Right atrium auricular region (tissue), 2 donors: Measurements from ENCODE around the gene WDR88. TPM values are rescaled to one million over a fixed set of nuclear protein-coding genes. Genes with fewer than 3 reads are reported as not detected.

ENCODE experiments used
- DNase-seq: peaks from one replicate; pipeline ENCODE4 v3.0.0-alpha.2; 2019; ENCODE audit warnings: low spot score
- H3K27ac ChIP-seq, 2 donors: fragments of 200-600 bp; sonication (generic); 1 replicate in 1 of 2; 2 replicates in 1 of 2; pipeline ENCODE4 v1.5.1; 2016 to 2019
- H3K27me3 ChIP-seq, 2 donors: fragments of 200-600 bp; sonication (generic); one replicate each; pipeline versions ENCODE4 v1.5.1 to v1.6.0; 2017 to 2019
- H3K36me3 ChIP-seq: fragments of 200-600 bp; sonication (generic); one replicate; pipeline ENCODE4 v1.5.1; 2016
- H3K4me1 ChIP-seq, 2 donors: fragments of 200-600 bp; sonication (generic); one replicate each; pipeline versions ENCODE4 v1.5.1 to v1.6.0; 2017 to 2019
- H3K4me3 ChIP-seq, 2 donors: fragments of 200-600 bp; sonication (generic); 1 replicate in 1 of 2; 2 replicates in 1 of 2; pipeline ENCODE4 v1.5.1; 2017 to 2019; ENCODE audit warnings: mild to moderate bottlenecking in 1 of 2, moderate library complexity in 1 of 2
- H3K9me3 ChIP-seq, 2 donors: fragments of 200-600 bp; sonication (generic); one replicate each; pipeline ENCODE4 v1.5.1; 2019
- total RNA-seq, 2 donors: library from RNA; depleted of rRNA; stranded (reverse); fragments of >200 nt; gene quantifications; one replicate each; pipeline ENCODE4 v1.1.0, GENCODE V29; 2016
- TF ChIP-seq, protein P1 (sequence below), 2 donors: fragments of 200-600 bp; sonication (generic); IDR thresholded peaks; one replicate each; pipeline ENCODE4 v1.5.1; 2019; ENCODE audit warnings: antibody characterized with exemption in 2 of 2

WDR88 gene
- total RNA-seq, 2 donors from 2014 or later: not detected

DNA sequence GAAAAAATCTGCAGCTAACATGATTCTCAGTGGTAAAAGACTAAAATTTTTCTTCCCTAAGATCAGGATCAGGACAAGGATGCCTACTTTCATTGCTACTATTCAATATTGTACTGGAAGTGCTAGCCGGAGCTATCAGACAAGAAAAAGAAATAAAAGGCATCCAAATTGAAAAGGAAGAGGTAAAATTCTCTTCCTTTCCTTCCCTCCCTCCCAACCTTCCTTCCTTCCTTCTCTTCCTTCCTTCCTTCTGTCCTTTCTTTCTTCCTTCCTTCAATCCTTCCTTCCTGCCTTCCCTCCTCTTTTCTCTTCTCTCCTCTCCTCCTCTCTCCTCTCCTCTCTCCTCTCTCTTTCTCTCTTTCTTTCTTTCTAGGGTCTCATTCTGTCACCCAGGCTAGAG, 35.5 kb downstream of the WDR88 start:
- Histone ChIP-seq H3K9me3 (no peaks in the 10 kb centered on the region), H3K27me3 (no peaks in the 10 kb centered on the region), H3K4me1 (no peaks in the 10 kb centered on the region), H3K27ac (no peak overlapping the region), H3K4me3 (no peak overlapping the region), H3K36me3 (no peaks in the 10 kb centered on the region)
- no peak for DNase-seq
- TF ChIP-seq, protein P1, sequence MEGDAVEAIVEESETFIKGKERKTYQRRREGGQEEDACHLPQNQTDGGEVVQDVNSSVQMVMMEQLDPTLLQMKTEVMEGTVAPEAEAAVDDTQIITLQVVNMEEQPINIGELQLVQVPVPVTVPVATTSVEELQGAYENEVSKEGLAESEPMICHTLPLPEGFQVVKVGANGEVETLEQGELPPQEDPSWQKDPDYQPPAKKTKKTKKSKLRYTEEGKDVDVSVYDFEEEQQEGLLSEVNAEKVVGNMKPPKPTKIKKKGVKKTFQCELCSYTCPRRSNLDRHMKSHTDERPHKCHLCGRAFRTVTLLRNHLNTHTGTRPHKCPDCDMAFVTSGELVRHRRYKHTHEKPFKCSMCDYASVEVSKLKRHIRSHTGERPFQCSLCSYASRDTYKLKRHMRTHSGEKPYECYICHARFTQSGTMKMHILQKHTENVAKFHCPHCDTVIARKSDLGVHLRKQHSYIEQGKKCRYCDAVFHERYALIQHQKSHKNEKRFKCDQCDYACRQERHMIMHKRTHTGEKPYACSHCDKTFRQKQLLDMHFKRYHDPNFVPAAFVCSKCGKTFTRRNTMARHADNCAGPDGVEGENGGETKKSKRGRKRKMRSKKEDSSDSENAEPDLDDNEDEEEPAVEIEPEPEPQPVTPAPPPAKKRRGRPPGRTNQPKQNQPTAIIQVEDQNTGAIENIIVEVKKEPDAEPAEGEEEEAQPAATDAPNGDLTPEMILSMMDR (IDR thresholded peaks at IDR 0.05): no peak

DNA sequence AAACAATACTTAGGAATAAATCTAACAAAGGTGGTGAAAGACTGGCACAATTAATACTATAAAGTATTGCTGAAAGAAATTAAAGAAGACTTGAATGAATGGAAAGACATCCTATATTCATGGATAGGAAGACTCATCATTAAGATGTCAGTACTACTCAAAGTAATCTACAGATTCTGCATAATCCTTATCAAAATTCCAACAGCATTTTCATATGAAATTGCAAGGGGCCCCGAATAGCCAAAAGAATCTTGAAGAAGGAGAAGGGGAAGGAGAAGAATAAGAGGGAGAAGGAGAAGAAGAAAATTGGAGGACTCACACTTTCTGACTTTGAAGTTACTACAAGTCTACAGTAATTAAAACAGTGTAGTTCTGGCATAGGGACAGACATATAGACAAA, 36.6 kb downstream of the WDR88 start:
- Histone ChIP-seq H3K27me3 (no peaks in the 10 kb centered on the region), H3K4me3 (no peak overlapping the region), H3K4me1 (no peaks in the 10 kb centered on the region), H3K9me3 (no peaks in the 10 kb centered on the region), H3K27ac (no peak overlapping the region), H3K36me3 (no peaks in the 10 kb centered on the region)
- no peak for DNase-seq
- TF ChIP-seq, protein P1 (IDR thresholded peaks at IDR 0.05): no peak

DNA sequence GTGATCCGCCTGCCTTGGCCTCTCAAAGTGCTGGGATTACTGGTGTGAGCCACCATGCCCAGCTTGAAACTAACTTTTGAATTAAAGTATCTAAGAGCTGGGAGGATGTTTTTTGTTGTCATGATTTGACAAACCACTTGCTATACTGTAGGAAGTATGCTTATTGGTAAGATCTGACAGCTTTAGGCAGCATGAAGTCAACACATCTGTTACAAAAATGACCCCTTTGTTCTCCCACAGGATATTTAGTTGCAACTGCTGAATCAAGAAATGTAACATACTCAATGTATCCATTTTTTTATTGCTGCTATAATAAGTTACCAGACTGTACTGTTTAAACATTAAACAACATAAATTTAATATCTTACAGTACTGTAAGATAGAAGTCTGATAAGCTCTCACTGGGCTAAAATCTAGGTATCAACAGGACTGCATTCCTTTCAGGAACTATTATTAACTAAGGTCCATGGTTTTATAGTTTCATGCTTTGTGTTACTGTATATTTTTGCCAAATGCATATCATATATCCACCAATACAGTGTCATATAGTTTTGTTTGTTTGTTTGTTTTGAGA, 39.4 kb downstream of the WDR88 start:
- H3K36me3 ChIP-seq: no peaks in the 10 kb centered on the region
- H3K27ac ChIP-seq: no peak overlapping the region
- TF ChIP-seq, protein P1 (IDR thresholded peaks at IDR 0.05): no peak
- H3K4me3 ChIP-seq: no peak overlapping the region
- H3K4me1 ChIP-seq: peaks cover 0 to 11% of the 10 kb centered on the region in 2 donors
- no peaks in the 10 kb centered on the region for H3K27me3 ChIP-seq
- H3K9me3 ChIP-seq: no peaks in the 10 kb centered on the region
- DNase-seq: no peak

DNA sequence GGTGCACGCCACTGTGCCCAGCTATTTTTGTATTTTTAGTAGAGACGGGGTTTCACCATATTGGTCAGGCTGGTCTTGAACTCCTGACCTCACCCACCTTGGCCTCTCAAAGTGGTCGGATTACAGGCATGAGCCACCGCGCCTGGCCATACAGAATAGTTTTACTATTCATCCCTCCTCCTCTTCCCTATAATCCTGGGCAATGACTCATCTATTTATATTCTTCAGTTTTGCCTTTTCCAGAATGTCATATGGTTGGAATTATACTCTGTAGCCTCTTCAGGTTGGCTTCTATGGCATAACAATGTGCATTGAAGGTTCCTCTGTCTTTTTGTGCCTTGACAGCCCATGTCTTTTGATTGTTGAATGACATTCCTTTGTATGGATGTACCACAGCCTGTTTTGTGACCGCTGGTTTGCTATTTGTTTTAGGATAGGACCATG, 40.0 kb downstream of the WDR88 start:
- Histone ChIP-seq H3K4me1 (peaks cover 0 to 11% of the 10 kb centered on the region in 2 donors), H3K4me3 (no peak overlapping the region), H3K27me3 (no peaks in the 10 kb centered on the region), H3K27ac (no peak overlapping the region), H3K9me3 (no peaks in the 10 kb centered on the region), H3K36me3 (no peaks in the 10 kb centered on the region)
- no peak for DNase-seq
- TF ChIP-seq, protein P1 (IDR thresholded peaks at IDR 0.05): no peak

DNA sequence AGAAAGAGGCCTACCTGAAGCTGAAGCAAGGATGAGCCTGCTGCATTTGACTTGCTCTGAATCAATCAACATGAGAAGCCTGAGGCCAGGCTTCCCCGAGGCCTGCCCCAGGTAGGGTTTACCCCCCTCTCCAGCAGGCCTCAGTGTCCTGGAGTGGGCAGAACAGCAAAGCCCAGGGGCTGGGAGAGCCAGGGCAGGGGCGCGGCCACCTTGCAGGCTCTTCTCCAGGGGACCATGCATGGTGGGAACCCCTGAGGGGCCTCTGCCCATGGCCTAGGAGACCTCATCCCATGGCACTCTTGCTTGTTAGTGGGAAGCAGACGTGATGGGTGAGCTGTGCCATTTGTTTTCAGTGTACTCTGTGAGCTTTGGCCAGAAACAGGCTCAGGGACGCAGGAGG, 42.3 kb downstream of the WDR88 start:
- TF ChIP-seq, protein P1 (IDR thresholded peaks at IDR 0.05): no peak
- DNase-seq: no peak
- Histone ChIP-seq H3K9me3 (no peaks in the 10 kb centered on the region), H3K36me3 (no peaks in the 10 kb centered on the region), H3K4me3 (no peak overlapping the region), H3K4me1 (peaks cover 0 to 22% of the 10 kb centered on the region in 2 donors), H3K27me3 (no peaks in the 10 kb centered on the region), H3K27ac (no peak overlapping the region)
